GM23338 (cell line): ENCODE results near the gene JAM2. TPM values are rescaled to one million over a fixed set of nuclear protein-coding genes. Genes with fewer than 3 reads are reported as not detected.

ENCODE experiments used
- ATAC-seq: fragments of 200-7000 bp; cut with Tn5 transposase; 3 replicates; pipeline ENCODE4 v1.9.1; 2020
- DNase-seq: peaks from one replicate; pipeline ENCODE4 v3.0.0-alpha.2; 2015; ENCODE audit warnings: low spot score
- H2AFZ ChIP-seq: fragments of 200-600 bp; sonication (generic); 2 replicates; pipeline ENCODE4 v1.8.0; 2016; ENCODE audit warnings: antibody characterized with exemption, mild to moderate bottlenecking, moderate library complexity
- H3F3A ChIP-seq: fragments of 200-600 bp; sonication (generic); replicated peaks from 2 replicates; pipeline ENCODE4 v1.8.0; 2017; ENCODE audit warnings: antibody characterized with exemption, mixed run types, low read depth
- H3K27ac ChIP-seq: fragments of 200-600 bp; sonication (generic); 2 replicates; pipeline ENCODE4 v1.6.1; 2016; ENCODE audit warnings: low read depth
- H3K27me3 ChIP-seq: fragments of 200-600 bp; sonication (generic); 2 replicates; pipeline ENCODE4 v1.8.0; 2016; ENCODE audit warnings: mild to moderate bottlenecking, mixed run types, moderate library complexity; ENCODE audit not compliant: insufficient read depth
- H3K36me3 ChIP-seq: fragments of 200-600 bp; sonication (generic); 2 replicates; pipeline ENCODE4 v1.8.0; 2016; ENCODE audit warnings: mild to moderate bottlenecking; ENCODE audit not compliant: insufficient read depth
- H3K4me1 ChIP-seq: fragments of 200-600 bp; sonication (generic); 2 replicates; pipeline ENCODE4 v1.8.0; 2016; ENCODE audit warnings: mild to moderate bottlenecking, moderate library complexity; ENCODE audit not compliant: insufficient read depth
- H3K4me2 ChIP-seq: fragments of 200-600 bp; sonication (generic); 2 replicates; pipeline ENCODE4 v1.7.1; 2017; ENCODE audit warnings: mixed run types
- H3K4me3 ChIP-seq: fragments of 200-600 bp; sonication (generic); 2 replicates; pipeline ENCODE4 v1.6.1; 2016; ENCODE audit warnings: mixed run types
- H3K79me2 ChIP-seq: fragments of 200-600 bp; sonication (generic); replicated peaks from 2 replicates; pipeline ENCODE4 v1.8.0; 2017; ENCODE audit warnings: mild to moderate bottlenecking; ENCODE audit not compliant: insufficient read depth
- H3K9me2 ChIP-seq: fragments of 200-600 bp; sonication (generic); 2 replicates; pipeline ENCODE4 v1.8.0; 2017; ENCODE audit not compliant: insufficient read depth
- H4K20me1 ChIP-seq: fragments of 200-600 bp; sonication (generic); replicated peaks from 2 replicates; pipeline ENCODE4 v1.8.0; 2017; ENCODE audit warnings: mild to moderate bottlenecking; ENCODE audit not compliant: insufficient read depth
- H3K27ac Mint-ChIP-seq: 2 replicates; pipeline ENCODE4 v1.8.0; 2020; ENCODE audit warnings: inconsistent platforms, mild to moderate bottlenecking, moderate library complexity, mixed read lengths
- H3K27me3 Mint-ChIP-seq: 3 replicates; pipeline ENCODE4 v1.8.0; 2022; ENCODE audit warnings: low read depth, mild to moderate bottlenecking, moderate library complexity, mixed read lengths, inconsistent platforms; ENCODE audit not compliant: insufficient read depth, poor library complexity
- H3K36me3 Mint-ChIP-seq: 3 replicates; pipeline ENCODE4 v1.8.0; 2021; ENCODE audit warnings: low read depth, mild to moderate bottlenecking, inconsistent platforms, moderate library complexity, mixed read lengths
- H3K4me1 Mint-ChIP-seq: 3 replicates; pipeline ENCODE4 v1.8.0; 2020; ENCODE audit warnings: mild to moderate bottlenecking, inconsistent platforms, mixed read lengths
- H3K4me3 Mint-ChIP-seq: 3 replicates; pipeline ENCODE4 v1.8.0; 2021; ENCODE audit warnings: moderate library complexity, mild to moderate bottlenecking, inconsistent platforms, mixed read lengths
- H3K9me3 Mint-ChIP-seq: 3 replicates; pipeline ENCODE4 v1.8.0; 2020; ENCODE audit warnings: moderate library complexity, mild to moderate bottlenecking, inconsistent platforms, mixed read lengths
- CREB1 ChIP-seq: fragments of 250-450 bp; sonication (Bioruptor Pico); IDR thresholded peaks from 2 replicates; pipeline ENCODE4 v1.5.0; 2020; ENCODE audit warnings: low read depth, mild to moderate bottlenecking, moderate library complexity
- EZH2 ChIP-seq: fragments of 200-600 bp; sonication (generic); IDR thresholded peaks from one replicate; pipeline ENCODE4 v1.8.0; 2017; ENCODE audit warnings: antibody characterized with exemption, mild to moderate bottlenecking, low read depth; ENCODE audit not compliant: unreplicated experiment
- JUNB ChIP-seq: IDR thresholded peaks from one replicate; pipeline ENCODE4 v1.6.1; 2016; ENCODE audit warnings: antibody characterized with exemption; ENCODE audit not compliant: unreplicated experiment
- POLR2AphosphoS5 ChIP-seq: IDR thresholded peaks from 2 replicates; pipeline ENCODE4 v1.6.1; 2016; ENCODE audit warnings: antibody characterized with exemption, low read depth
- STAT1 ChIP-seq: IDR thresholded peaks from one replicate; pipeline ENCODE4 v1.6.1; 2016; ENCODE audit warnings: antibody characterized with exemption; ENCODE audit not compliant: unreplicated experiment
- ZNF114 ChIP-seq: fragments of 250-450 bp; sonication (Bioruptor Pico); IDR thresholded peaks from 2 replicates; pipeline ENCODE4 v1.5.0; 2020; ENCODE audit warnings: mild to moderate bottlenecking, moderate library complexity
- ZNF331 ChIP-seq: fragments of 250-450 bp; sonication (Bioruptor Pico); IDR thresholded peaks from 2 replicates; pipeline ENCODE4 v1.5.0; 2020; ENCODE audit warnings: low read depth, mild to moderate bottlenecking, moderate library complexity
- polyA plus RNA-seq: library from polyadenylated mRNA; unstranded; fragments of >200 nt; fragmentation: Nextera tagmentation; extraction: Ambion mirVana; gene quantifications from 2 replicates; pipeline ENCODE4 v1.2.1, GENCODE V29; 2016
- total RNA-seq: library from RNA; depleted of rRNA; stranded (reverse); fragments of >200 nt; shearing (Covaris generic); gene quantifications from 2 replicates; pipeline ENCODE4 v1.2.3, GENCODE V29; 2014
- TF ChIP-seq, protein P1 (sequence below): IDR thresholded peaks from 2 replicates; pipeline ENCODE4 v1.6.1; 2016; ENCODE audit warnings: antibody characterized with exemption
- TF ChIP-seq, protein P2 (sequence below), 2 experiments: fragments of 200-600 bp in 1 of 2; sonication (generic) in 1 of 2; conservative IDR thresholded peaks; 2 replicates each; pipeline versions ENCODE4 v1.5.1 to v1.6.1; 2016 to 2017; ENCODE audit warnings: antibody characterized with exemption in 2 of 2, low read depth in 2 of 2, mild to moderate bottlenecking in 2 of 2, moderate library complexity in 1 of 2
- TF ChIP-seq, protein P3 (sequence below): fragments of 250-450 bp; sonication (Bioruptor Pico); IDR thresholded peaks from 2 replicates; pipeline ENCODE4 v1.5.0; 2020; ENCODE audit warnings: mild to moderate bottlenecking, moderate library complexity

The JAM2 gene
- total and polyA plus RNA-seq, 2 experiments from 2014 or later = 4.9 to 14.6 TPM

- Mint-ChIP-seq H3K27me3 (no peaks in the 10 kb centered on the region), H3K36me3 (no peaks in the 10 kb centered on the region), H3K4me3 (no peak overlapping the region), H3K9me3 (no peaks in the 10 kb centered on the region), H3K27ac (no peak overlapping the region), H3K4me1 (no peaks in the 10 kb centered on the region)
- Histone ChIP-seq H3K27ac (no peak overlapping the region), H3K36me3 (no peaks in the 10 kb centered on the region), H3K79me2 (no peaks in the 10 kb centered on the region), H3K4me1 (no peaks in the 10 kb centered on the region), H3K27me3 (no peaks in the 10 kb centered on the region), H3F3A (no peaks in the 10 kb centered on the region), H4K20me1 (no peaks in the 10 kb centered on the region), H3K9me2 (no peaks in the 10 kb centered on the region), H2AFZ (no peak overlapping the region), H3K4me2 (no peak overlapping the region), H3K4me3 (no peak overlapping the region)
- no peak for TF ChIP-seq EZH2
- ATAC-seq = no peak
- no peak for DNase-seq
Measured at GRCh38 chr21:25626757-25627156, 12.3 kb upstream of the JAM2 start.

DNA sequence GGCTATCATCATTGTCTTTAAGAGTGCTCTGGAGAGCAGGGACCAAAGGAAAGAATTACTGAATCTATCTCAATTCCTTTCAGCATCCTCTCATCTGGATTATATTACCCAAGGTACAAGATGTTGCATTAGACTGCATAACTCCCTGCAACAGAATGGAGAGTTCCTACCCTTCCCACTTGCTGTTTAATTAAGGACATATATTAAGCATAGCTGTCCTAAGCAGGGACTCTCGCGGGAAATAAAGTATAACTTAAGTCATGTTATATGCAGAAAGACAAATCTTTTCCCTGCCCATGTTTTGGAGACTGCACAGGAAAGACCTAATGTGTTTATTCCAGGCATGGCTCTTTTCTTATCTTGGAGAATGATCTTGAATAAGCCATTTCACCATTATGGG, 6.8 kb upstream of the JAM2 start:
- Histone ChIP-seq H3F3A (no peaks in the 10 kb centered on the region), H3K27me3 (no peaks in the 10 kb centered on the region), H3K4me3 (no peak overlapping the region), H3K4me1 (no peaks in the 10 kb centered on the region), H4K20me1 (no peaks in the 10 kb centered on the region), H3K27ac (no peak overlapping the region), H3K79me2 (no peaks in the 10 kb centered on the region), H3K4me2 (no peak overlapping the region), H3K9me2 (0 out of 2 replicates have a peak, but pooled peaks cover 5% of the 10 kb centered on the region), H2AFZ (no peak overlapping the region), H3K36me3 (no peaks in the 10 kb centered on the region)
- no peak overlapping the region for H3K27ac Mint-ChIP-seq
- ATAC-seq (no peak), DNase-seq (no peak)
- no peaks in the 10 kb centered on the region for H3K9me3 Mint-ChIP-seq
- H3K36me3 Mint-ChIP-seq = no peaks in the 10 kb centered on the region
- H3K4me1 Mint-ChIP-seq = peaks cover 3% of the 10 kb centered on the region; the same call in 2 of the 3 replicates
- H3K27me3 Mint-ChIP-seq = peaks cover under 1% of the 10 kb centered on the region
- no peak overlapping the region for H3K4me3 Mint-ChIP-seq
- TF ChIP-seq, protein P1, sequence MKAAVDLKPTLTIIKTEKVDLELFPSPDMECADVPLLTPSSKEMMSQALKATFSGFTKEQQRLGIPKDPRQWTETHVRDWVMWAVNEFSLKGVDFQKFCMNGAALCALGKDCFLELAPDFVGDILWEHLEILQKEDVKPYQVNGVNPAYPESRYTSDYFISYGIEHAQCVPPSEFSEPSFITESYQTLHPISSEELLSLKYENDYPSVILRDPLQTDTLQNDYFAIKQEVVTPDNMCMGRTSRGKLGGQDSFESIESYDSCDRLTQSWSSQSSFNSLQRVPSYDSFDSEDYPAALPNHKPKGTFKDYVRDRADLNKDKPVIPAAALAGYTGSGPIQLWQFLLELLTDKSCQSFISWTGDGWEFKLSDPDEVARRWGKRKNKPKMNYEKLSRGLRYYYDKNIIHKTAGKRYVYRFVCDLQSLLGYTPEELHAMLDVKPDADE = no peak
- TF ChIP-seq CREB1 (CRISPR knock-in tag) (no peak), ZNF331 (CRISPR knock-in tag) (no peak), ZNF114 (CRISPR knock-in tag) (no peak), POLR2AphosphoS5 (no peak), STAT1 (no peak), EZH2 (no peak), JUNB (no peak)
- TF ChIP-seq, protein P2, sequence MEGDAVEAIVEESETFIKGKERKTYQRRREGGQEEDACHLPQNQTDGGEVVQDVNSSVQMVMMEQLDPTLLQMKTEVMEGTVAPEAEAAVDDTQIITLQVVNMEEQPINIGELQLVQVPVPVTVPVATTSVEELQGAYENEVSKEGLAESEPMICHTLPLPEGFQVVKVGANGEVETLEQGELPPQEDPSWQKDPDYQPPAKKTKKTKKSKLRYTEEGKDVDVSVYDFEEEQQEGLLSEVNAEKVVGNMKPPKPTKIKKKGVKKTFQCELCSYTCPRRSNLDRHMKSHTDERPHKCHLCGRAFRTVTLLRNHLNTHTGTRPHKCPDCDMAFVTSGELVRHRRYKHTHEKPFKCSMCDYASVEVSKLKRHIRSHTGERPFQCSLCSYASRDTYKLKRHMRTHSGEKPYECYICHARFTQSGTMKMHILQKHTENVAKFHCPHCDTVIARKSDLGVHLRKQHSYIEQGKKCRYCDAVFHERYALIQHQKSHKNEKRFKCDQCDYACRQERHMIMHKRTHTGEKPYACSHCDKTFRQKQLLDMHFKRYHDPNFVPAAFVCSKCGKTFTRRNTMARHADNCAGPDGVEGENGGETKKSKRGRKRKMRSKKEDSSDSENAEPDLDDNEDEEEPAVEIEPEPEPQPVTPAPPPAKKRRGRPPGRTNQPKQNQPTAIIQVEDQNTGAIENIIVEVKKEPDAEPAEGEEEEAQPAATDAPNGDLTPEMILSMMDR (conservative IDR thresholded peaks at IDR 0.05; ENCODE audit: low read depth in 2 of 2) = no peak
- TF ChIP-seq, protein P3, sequence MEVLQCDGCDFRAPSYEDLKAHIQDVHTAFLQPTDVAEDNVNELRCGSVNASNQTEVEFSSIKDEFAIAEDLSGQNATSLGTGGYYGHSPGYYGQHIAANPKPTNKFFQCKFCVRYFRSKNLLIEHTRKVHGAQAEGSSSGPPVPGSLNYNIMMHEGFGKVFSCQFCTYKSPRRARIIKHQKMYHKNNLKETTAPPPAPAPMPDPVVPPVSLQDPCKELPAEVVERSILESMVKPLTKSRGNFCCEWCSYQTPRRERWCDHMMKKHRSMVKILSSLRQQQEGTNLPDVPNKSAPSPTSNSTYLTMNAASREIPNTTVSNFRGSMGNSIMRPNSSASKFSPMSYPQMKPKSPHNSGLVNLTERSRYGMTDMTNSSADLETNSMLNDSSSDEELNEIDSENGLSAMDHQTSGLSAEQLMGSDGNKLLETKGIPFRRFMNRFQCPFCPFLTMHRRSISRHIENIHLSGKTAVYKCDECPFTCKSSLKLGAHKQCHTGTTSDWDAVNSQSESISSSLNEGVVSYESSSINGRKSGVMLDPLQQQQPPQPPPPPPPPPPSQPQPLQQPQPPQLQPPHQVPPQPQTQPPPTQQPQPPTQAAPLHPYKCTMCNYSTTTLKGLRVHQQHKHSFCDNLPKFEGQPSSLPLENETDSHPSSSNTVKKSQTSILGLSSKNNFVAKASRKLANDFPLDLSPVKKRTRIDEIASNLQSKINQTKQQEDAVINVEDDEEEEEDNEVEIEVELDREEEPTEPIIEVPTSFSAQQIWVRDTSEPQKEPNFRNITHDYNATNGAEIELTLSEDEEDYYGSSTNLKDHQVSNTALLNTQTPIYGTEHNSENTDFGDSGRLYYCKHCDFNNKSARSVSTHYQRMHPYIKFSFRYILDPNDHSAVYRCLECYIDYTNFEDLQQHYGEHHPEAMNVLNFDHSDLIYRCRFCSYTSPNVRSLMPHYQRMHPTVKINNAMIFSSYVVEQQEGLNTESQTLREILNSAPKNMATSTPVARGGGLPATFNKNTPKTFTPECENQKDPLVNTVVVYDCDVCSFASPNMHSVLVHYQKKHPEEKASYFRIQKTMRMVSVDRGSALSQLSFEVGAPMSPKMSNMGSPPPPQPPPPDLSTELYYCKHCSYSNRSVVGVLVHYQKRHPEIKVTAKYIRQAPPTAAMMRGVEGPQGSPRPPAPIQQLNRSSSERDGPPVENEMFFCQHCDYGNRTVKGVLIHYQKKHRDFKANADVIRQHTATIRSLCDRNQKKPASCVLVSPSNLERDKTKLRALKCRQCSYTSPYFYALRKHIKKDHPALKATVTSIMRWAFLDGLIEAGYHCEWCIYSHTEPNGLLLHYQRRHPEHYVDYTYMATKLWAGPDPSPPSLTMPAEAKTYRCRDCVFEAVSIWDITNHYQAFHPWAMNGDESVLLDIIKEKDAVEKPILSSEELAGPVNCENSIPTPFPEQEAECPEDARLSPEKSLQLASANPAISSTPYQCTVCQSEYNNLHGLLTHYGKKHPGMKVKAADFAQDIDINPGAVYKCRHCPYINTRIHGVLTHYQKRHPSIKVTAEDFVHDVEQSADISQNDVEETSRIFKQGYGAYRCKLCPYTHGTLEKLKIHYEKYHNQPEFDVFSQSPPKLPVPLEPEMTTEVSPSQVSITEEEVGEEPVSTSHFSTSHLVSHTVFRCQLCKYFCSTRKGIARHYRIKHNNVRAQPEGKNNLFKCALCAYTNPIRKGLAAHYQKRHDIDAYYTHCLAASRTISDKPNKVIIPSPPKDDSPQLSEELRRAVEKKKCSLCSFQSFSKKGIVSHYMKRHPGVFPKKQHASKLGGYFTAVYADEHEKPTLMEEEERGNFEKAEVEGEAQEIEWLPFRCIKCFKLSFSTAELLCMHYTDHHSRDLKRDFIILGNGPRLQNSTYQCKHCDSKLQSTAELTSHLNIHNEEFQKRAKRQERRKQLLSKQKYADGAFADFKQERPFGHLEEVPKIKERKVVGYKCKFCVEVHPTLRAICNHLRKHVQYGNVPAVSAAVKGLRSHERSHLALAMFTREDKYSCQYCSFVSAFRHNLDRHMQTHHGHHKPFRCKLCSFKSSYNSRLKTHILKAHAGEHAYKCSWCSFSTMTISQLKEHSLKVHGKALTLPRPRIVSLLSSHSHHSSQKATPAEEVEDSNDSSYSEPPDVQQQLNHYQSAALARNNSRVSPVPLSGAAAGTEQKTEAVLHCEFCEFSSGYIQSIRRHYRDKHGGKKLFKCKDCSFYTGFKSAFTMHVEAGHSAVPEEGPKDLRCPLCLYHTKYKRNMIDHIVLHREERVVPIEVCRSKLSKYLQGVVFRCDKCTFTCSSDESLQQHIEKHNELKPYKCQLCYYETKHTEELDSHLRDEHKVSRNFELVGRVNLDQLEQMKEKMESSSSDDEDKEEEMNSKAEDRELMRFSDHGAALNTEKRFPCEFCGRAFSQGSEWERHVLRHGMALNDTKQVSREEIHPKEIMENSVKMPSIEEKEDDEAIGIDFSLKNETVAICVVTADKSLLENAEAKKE (CRISPR knock-in tag) = no peak
